Measurements from ENCODE around the gene RUNX2.

DNA sequence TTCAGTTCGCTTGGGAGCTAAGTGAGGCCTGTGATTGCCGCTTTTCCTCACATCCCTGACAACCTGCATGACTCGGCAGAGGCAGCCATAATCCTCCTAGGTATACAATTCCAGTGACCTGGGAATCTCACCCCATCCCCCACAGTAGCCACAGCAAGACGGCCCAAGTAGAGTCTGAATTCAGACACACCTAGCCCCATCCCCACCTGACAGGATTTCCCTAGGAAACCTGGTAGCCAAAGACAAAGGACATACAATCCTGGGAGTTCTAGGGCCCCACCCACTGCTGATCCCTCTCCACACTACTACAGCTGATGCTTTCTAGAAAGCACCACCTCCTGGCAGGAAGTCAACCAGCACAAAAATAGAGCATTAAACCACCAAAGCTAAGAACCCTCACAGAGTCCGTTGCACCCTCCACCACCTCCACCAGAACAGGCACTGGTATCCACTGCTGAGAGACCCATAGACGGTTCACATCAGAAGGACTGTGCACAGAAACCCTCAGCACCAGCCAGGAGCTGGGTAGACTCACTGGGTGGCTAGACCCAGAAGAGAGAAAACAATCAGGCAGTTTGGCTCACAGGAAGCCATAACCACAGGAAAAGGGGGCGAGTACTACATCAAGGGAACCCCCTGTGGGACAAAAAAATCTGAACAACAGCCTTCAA is 17.9 kb upstream of the RUNX2 start:
- TF ChIP-seq, protein P1, sequence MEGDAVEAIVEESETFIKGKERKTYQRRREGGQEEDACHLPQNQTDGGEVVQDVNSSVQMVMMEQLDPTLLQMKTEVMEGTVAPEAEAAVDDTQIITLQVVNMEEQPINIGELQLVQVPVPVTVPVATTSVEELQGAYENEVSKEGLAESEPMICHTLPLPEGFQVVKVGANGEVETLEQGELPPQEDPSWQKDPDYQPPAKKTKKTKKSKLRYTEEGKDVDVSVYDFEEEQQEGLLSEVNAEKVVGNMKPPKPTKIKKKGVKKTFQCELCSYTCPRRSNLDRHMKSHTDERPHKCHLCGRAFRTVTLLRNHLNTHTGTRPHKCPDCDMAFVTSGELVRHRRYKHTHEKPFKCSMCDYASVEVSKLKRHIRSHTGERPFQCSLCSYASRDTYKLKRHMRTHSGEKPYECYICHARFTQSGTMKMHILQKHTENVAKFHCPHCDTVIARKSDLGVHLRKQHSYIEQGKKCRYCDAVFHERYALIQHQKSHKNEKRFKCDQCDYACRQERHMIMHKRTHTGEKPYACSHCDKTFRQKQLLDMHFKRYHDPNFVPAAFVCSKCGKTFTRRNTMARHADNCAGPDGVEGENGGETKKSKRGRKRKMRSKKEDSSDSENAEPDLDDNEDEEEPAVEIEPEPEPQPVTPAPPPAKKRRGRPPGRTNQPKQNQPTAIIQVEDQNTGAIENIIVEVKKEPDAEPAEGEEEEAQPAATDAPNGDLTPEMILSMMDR (IDR thresholded peaks at IDR 0.05): no peak
- no peak for TF ChIP-seq POLR2AphosphoS5 (IDR thresholded peaks at IDR 0.05; ENCODE audit: low read depth, low read length)
- TF ChIP-seq, protein P2, sequence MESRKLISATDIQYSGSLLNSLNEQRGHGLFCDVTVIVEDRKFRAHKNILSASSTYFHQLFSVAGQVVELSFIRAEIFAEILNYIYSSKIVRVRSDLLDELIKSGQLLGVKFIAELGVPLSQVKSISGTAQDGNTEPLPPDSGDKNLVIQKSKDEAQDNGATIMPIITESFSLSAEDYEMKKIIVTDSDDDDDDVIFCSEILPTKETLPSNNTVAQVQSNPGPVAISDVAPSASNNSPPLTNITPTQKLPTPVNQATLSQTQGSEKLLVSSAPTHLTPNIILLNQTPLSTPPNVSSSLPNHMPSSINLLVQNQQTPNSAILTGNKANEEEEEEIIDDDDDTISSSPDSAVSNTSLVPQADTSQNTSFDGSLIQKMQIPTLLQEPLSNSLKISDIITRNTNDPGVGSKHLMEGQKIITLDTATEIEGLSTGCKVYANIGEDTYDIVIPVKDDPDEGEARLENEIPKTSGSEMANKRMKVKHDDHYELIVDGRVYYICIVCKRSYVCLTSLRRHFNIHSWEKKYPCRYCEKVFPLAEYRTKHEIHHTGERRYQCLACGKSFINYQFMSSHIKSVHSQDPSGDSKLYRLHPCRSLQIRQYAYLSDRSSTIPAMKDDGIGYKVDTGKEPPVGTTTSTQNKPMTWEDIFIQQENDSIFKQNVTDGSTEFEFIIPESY (IDR thresholded peaks at IDR 0.05; ENCODE audit: borderline replicate concordance, low read depth): no peak
- no peak for TF ChIP-seq EZH2phosphoT487 (IDR thresholded peaks at IDR 0.05; ENCODE audit: borderline replicate concordance, low read depth)
- TF ChIP-seq, protein P3, sequence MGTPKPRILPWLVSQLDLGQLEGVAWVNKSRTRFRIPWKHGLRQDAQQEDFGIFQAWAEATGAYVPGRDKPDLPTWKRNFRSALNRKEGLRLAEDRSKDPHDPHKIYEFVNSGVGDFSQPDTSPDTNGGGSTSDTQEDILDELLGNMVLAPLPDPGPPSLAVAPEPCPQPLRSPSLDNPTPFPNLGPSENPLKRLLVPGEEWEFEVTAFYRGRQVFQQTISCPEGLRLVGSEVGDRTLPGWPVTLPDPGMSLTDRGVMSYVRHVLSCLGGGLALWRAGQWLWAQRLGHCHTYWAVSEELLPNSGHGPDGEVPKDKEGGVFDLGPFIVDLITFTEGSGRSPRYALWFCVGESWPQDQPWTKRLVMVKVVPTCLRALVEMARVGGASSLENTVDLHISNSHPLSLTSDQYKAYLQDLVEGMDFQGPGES (IDR thresholded peaks at IDR 0.05; ENCODE audit: low read depth, low read length): no peak
- TF ChIP-seq, protein P4, sequence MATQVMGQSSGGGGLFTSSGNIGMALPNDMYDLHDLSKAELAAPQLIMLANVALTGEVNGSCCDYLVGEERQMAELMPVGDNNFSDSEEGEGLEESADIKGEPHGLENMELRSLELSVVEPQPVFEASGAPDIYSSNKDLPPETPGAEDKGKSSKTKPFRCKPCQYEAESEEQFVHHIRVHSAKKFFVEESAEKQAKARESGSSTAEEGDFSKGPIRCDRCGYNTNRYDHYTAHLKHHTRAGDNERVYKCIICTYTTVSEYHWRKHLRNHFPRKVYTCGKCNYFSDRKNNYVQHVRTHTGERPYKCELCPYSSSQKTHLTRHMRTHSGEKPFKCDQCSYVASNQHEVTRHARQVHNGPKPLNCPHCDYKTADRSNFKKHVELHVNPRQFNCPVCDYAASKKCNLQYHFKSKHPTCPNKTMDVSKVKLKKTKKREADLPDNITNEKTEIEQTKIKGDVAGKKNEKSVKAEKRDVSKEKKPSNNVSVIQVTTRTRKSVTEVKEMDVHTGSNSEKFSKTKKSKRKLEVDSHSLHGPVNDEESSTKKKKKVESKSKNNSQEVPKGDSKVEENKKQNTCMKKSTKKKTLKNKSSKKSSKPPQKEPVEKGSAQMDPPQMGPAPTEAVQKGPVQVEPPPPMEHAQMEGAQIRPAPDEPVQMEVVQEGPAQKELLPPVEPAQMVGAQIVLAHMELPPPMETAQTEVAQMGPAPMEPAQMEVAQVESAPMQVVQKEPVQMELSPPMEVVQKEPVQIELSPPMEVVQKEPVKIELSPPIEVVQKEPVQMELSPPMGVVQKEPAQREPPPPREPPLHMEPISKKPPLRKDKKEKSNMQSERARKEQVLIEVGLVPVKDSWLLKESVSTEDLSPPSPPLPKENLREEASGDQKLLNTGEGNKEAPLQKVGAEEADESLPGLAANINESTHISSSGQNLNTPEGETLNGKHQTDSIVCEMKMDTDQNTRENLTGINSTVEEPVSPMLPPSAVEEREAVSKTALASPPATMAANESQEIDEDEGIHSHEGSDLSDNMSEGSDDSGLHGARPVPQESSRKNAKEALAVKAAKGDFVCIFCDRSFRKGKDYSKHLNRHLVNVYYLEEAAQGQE (IDR thresholded peaks at IDR 0.05; ENCODE audit: low read depth, low read length): no peak
- TF ChIP-seq EP300 (IDR thresholded peaks at IDR 0.05; ENCODE audit: borderline replicate concordance in 1 of 2, low read depth in 1 of 2, low read length in 1 of 2): no peak
- TF ChIP-seq, protein P5, sequence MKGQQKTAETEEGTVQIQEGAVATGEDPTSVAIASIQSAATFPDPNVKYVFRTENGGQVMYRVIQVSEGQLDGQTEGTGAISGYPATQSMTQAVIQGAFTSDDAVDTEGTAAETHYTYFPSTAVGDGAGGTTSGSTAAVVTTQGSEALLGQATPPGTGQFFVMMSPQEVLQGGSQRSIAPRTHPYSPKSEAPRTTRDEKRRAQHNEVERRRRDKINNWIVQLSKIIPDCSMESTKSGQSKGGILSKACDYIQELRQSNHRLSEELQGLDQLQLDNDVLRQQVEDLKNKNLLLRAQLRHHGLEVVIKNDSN (IDR thresholded peaks at IDR 0.05; ENCODE audit: borderline replicate concordance, low read depth): no peak
- TF ChIP-seq TCF12 (IDR thresholded peaks at IDR 0.05): no peak
- no peak for TF ChIP-seq NFIC (IDR thresholded peaks at IDR 0.05; ENCODE audit: borderline replicate concordance)
- no peak for TF ChIP-seq RAD21 (IDR thresholded peaks at IDR 0.05; ENCODE audit: low read length)
- no peak for TF ChIP-seq TAF1 (IDR thresholded peaks at IDR 0.05; ENCODE audit: borderline replicate concordance, low read depth, low read length)
